Posterior cingulate gyrus (tissue), 11 donors: ENCODE results near the gene TMEM213.

Experiments used
- DNase-seq, 10 donors: peaks; one replicate each; pipeline versions ENCODE4 v3.0.0 to v3.0.0-alpha.2; 2020 to 2021; ENCODE audit warnings: mixed read lengths in 3 of 10
- intact Hi-C: fragments of 100-400 bp; cut with DNase I; formaldehyde crosslinking; loops from one replicate; pipeline ENCODE4 v1.15.1; 2023

TMEM213 gene

DNA sequence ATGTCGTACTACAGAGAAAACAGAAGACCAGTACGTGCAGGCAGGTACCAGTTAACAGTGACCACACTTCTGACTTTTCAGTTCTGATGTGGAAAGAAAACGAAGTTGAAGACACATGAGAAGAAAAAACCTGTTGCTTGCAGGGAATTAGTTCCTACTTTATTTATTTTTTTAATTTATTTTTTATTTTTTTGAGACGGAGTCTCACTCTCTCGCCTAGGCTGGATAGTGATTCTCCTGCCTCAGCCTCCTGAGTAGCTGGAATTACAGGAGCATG lies 74.0 kb downstream of the TMEM213 start:
- intact Hi-C loops: no loop called here

DNA sequence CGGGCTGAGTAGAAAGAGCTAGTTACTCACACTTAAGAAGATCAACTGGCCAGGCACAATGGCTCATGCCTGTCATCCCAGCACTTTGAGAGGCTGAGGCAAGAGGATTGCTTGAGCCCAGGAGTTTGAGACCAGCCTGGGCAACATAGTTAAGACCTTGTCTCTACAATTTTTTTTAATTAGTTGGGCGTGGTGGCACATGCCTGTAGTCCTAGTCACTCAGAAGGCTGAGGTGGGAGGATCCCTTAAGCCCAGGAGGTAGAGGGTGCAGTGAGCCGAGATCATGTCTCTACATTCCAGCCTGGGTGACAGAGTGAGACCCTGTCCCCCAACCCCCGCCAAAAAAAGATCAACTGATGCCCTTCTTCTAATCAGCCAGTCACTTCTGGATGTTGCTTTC lies 74.8 kb downstream of the TMEM213 start:
- no peak for DNase-seq
- intact Hi-C loops: no loop called here

More for the DNA sequence above, 74.0 kb downstream of the TMEM213 start:
- no peak for DNase-seq

DNA sequence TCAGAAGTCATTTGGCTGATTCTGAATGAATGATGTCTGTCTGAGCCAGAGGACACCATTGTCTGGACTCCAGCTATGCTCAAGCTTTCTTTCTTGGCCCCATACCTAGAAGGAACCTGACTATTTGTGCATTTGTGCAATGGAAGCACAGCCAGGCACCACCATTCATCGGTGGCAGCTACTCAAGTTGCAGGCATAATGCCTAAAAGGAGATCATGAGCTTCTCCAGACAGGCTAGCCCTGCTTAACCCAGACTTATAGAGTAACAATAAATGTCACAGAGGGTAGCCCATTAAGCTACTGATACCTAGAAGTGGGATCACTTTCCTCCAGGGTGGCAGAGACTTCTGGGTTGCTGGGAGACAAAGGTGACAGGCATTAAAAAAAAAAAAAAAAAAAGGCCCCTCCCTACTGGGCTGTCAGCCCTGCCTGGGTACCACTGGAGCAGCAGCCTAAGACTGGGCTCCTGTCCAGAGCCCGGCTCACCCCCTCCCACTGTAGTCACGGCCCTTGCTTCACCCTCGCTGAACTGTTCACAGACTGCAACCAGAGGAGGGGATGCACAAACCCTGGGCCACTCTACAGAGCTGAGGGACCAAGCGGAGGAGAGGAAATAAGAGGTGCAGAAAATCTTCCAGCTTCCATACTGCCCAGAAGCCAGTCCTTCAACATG lies 75.6 kb downstream of the TMEM213 start:
- intact Hi-C loops: no loop called here

GRCh38 chr7:138875794-138876193 lies 78.0 kb downstream of the TMEM213 start:
- intact Hi-C loops: no loop called here
- DNase-seq: no peak

More for the DNA sequence above, 75.6 kb downstream of the TMEM213 start:
- no peak for DNase-seq

- DNase-seq: no peak
Measured at GRCh38 chr7:138876326-138876725, 78.5 kb downstream of the TMEM213 start.

DNA sequence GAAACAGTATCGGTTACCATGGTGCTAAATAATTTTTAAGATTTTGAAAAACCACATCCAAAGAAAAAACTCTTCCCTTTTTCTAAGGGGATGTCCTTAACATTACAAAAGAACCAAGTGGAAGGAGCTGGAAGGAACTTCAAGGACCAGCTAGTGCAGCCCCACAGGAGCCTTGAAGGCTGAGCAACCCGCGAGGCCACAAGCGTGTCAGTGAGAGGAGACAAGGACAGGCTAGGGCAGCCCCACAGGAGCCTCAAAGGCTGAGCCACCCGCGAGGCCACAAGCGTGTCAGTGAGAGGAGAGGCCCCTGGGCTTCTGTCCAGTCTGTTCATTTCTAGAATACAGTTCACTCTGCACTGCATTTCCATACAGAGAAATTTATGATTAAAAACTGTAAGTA lies 80.3 kb downstream of the TMEM213 start:
- intact Hi-C loops: no loop called here
- DNase-seq: no peak

More at GRCh38 chr7:138876326-138876725, 78.5 kb downstream of the TMEM213 start:
- intact Hi-C loops: no loop called here

DNA sequence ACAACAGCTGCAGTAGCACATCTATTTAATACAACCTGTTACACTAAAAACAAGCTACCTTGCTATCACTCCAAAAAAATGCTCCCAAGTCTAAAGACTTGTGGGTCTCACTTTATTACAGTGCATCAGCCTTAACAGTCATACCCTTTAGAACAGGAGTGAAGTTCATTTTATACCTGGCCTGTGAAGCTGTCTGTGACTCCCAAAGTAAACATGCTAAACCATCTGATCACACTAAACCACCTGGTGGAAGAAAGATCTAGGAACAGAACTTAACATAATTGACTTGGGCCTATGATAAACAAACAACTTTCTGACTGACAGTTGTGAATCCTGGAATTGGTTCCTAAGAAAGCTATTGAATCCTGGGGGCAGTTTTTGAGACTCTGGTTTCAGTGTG lies 81.1 kb downstream of the TMEM213 start:
- no peak for DNase-seq
- intact Hi-C loops: no loop called here

DNA sequence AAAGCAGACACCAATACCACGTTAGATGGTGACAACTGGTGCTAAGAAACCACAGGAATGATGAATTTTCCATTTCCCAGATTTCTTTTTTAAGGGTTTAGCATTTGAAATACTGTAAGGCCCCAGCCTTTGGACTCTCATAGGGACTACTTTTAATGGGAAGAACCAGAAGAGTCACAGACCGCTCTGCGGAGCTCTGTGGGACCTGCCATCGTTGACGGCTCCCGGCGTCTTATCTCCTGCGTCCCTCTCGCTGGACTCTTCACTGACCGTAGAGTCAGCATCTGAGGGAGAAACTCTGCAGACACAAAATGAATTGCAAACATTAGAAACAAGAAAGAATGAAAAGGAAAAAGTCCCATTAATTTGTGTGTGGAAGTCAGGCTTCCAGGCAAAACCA lies 81.6 kb downstream of the TMEM213 start:
- no peak for DNase-seq

DNA sequence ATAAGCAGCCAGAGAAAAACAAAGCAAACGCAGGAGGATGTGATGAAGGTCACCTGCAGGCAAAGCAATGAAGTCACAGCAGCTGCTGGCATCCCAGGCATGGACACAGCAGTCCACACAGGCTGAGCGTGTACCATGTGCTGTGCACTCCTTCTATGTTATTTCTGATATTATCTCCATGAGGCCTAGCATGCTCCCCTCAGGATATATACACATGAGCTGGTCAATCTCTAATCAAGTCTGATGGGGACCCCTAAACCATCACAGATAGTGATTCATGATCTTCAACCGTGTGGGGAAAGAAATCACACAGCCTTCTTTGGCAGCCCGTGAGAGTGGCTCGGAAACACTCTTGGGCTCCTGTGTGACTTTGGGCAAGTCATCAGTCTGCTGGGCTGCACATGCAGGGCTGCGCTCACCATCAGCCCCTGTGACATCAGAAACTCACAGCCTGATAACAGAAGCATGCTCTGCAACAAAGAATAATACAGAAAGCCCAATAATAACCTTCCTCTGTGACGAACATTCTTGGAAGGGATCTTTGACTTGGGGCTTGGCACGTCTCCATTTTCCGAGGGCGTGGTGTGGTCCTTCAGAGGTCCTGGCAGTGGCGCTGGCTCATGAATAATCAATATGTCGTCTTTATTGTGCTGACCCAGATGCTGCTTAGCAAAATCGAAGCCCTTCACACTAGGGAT lies 83.2 kb downstream of the TMEM213 start:
- no peak for DNase-seq
- intact Hi-C loops: loop anchor here (10.0 kb wide), 2 partner anchors 104 to 194 kb away; partner anchors contain the start of gene KIAA1549

More for the DNA sequence above, 81.6 kb downstream of the TMEM213 start:
- intact Hi-C loops: no loop called here

GRCh38 chr7:138881579-138882188 lies 83.9 kb downstream of the TMEM213 start:
- no peak for DNase-seq
- intact Hi-C loops: loop anchor here (10.0 kb wide), 2 partner anchors 103 to 193 kb away; partner anchors contain the start of gene KIAA1549

DNA sequence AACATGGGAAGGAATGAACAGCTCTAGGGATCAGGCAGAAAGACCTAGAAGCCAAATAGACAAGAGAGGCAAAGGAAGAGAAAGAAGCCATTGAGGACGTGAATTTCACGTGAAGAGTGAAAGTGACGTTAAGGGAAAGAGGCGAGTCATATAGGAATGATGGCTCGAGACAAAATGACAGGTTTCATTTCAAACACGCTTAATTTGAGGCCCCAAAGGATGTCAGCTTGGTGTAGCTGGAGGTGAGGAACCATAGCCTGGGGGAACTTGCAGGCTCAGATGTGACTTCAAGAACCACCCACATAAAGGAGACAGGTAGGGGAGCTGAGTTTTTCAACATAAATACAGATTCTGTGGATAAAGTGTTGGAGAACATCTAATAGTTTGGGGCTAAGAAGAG lies 84.5 kb downstream of the TMEM213 start:
- DNase-seq: no peak

GRCh38 chr7:138885383-138886147 lies 87.8 kb downstream of the TMEM213 start:
- intact Hi-C loops: loop anchor here (10.0 kb wide), 2 partner anchors 99 to 189 kb away; partner anchors contain the start of gene KIAA1549
- DNase-seq: no peak

More for the DNA sequence above, 84.5 kb downstream of the TMEM213 start:
- intact Hi-C loops: loop anchor here (10.0 kb wide), 2 partner anchors 103 to 193 kb away; partner anchors contain the start of gene KIAA1549

- intact Hi-C loops: loop anchor here (10.0 kb wide), 2 partner anchors 98 to 188 kb away; partner anchors contain the start of gene KIAA1549
- DNase-seq: no peak
Measured at GRCh38 chr7:138886501-138886917, 88.7 kb downstream of the TMEM213 start.

GRCh38 chr7:138887085-138887710 lies 89.4 kb downstream of the TMEM213 start:
- no peak for DNase-seq
- intact Hi-C loops: loop anchor here (10.0 kb wide), 2 partner anchors 98 to 188 kb away; partner anchors contain the start of gene KIAA1549
